KMS-11 (cell line): ENCODE measurements around the gene GRB7.

Experiments
- H2AFZ ChIP-seq: fragments of 200-600 bp; sonication (generic); 2 replicates; pipeline ENCODE4 v1.6.1; 2016; ENCODE audit warnings: antibody characterized with exemption, mixed run types, low read depth
- H3K27ac ChIP-seq: fragments of 200-600 bp; sonication (generic); 2 replicates; pipeline ENCODE4 v1.6.1; 2016; ENCODE audit warnings: mild to moderate bottlenecking, mixed run types
- H3K27me3 ChIP-seq: fragments of 200-600 bp; sonication (generic); 2 replicates; pipeline ENCODE4 v1.6.1; 2017; ENCODE audit warnings: mild to moderate bottlenecking, low read depth, mixed run types, moderate library complexity; ENCODE audit not compliant: insufficient read depth
- H3K36me3 ChIP-seq: fragments of 200-600 bp; sonication (generic); 2 replicates; pipeline ENCODE4 v1.6.1; 2017; ENCODE audit warnings: mild to moderate bottlenecking, mixed run types; ENCODE audit not compliant: insufficient read depth
- H3K4me1 ChIP-seq: fragments of 200-600 bp; sonication (generic); 2 replicates; pipeline ENCODE4 v1.6.1; 2016; ENCODE audit warnings: mild to moderate bottlenecking, low read depth, mixed run types; ENCODE audit not compliant: poor library complexity, severe bottlenecking
- H3K4me2 ChIP-seq: fragments of 200-600 bp; sonication (generic); 2 replicates; pipeline ENCODE4 v1.7.0; 2016; ENCODE audit warnings: mild to moderate bottlenecking, mixed run types
- H3K4me3 ChIP-seq: fragments of 200-600 bp; sonication (generic); IDR thresholded peaks from 2 replicates; pipeline ENCODE4 v1.6.1; 2017; ENCODE audit warnings: low read depth, low read length, mixed read lengths; ENCODE audit not compliant: insufficient read depth
- H3K79me2 ChIP-seq: fragments of 200-600 bp; sonication (generic); 2 replicates; pipeline ENCODE4 v1.6.1; 2016; ENCODE audit warnings: low read depth, mixed run types; ENCODE audit not compliant: insufficient read depth
- H3K9ac ChIP-seq: fragments of 200-600 bp; sonication (generic); 2 replicates; pipeline ENCODE4 v1.6.1; 2016; ENCODE audit warnings: mild to moderate bottlenecking, mixed run types
- H4K20me1 ChIP-seq: fragments of 200-600 bp; sonication (generic); 2 replicates; pipeline ENCODE4 v1.6.1; 2016; ENCODE audit warnings: mild to moderate bottlenecking, mixed run types; ENCODE audit not compliant: insufficient read depth
- TF ChIP-seq, protein P1 (sequence below): fragments of 200-600 bp; sonication (generic); conservative IDR thresholded peaks from 2 replicates; pipeline ENCODE4 v1.6.1; 2017; ENCODE audit warnings: low read depth, mild to moderate bottlenecking, antibody characterized with exemption, low read length, moderate library complexity, mixed read lengths

The GRB7 gene

DNA sequence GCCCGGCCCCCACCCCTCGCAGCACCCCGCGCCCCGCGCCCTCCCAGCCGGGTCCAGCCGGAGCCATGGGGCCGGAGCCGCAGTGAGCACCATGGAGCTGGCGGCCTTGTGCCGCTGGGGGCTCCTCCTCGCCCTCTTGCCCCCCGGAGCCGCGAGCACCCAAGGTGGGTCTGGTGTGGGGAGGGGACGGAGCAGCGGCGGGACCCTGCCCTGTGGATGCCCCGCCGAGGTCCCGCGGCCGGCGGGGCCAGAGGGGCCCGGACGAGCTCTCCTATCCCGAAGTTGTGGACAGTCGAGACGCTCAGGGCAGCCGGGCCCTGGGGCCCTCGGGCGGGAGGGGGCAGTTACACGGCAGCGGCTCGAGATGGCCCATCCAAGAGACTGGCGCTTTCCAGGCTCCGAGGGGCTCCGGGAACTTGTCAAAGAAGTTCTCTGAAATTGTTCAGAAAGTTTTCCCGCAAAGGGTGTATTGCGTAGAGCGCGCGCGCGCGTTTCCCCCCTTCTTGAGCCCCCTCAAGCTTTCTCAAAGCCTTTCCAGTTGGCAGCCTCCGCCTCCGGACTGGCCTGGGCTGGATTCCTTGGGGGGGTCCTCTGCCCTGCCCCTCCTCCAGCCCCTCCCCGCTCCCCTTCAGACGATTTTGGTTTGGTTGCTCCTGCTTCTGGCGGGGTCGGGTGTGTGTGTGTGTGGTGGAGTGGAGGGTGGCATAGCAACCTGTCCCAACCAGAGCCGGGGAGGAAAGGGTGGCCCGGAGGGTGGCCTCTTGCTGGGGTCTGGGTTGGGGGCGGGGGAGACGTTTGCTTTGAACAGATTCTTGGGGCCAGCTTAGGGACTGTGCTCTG, 37.4 kb upstream of the GRB7 start:
- Histone ChIP-seq H3K79me2 (no peaks in the 10 kb centered on the region), H3K27me3 (no peaks in the 10 kb centered on the region), H3K4me3 (no peak overlapping the region), H3K4me2 (no peak overlapping the region), H2AFZ (no peak overlapping the region), H3K9ac (no peak overlapping the region), H3K36me3 (no peaks in the 10 kb centered on the region), H3K4me1 (peaks cover 39% of the 10 kb centered on the region), H4K20me1 (no peaks in the 10 kb centered on the region), H3K27ac (no peak overlapping the region)
- TF ChIP-seq, protein P1, sequence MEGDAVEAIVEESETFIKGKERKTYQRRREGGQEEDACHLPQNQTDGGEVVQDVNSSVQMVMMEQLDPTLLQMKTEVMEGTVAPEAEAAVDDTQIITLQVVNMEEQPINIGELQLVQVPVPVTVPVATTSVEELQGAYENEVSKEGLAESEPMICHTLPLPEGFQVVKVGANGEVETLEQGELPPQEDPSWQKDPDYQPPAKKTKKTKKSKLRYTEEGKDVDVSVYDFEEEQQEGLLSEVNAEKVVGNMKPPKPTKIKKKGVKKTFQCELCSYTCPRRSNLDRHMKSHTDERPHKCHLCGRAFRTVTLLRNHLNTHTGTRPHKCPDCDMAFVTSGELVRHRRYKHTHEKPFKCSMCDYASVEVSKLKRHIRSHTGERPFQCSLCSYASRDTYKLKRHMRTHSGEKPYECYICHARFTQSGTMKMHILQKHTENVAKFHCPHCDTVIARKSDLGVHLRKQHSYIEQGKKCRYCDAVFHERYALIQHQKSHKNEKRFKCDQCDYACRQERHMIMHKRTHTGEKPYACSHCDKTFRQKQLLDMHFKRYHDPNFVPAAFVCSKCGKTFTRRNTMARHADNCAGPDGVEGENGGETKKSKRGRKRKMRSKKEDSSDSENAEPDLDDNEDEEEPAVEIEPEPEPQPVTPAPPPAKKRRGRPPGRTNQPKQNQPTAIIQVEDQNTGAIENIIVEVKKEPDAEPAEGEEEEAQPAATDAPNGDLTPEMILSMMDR = no peak

DNA sequence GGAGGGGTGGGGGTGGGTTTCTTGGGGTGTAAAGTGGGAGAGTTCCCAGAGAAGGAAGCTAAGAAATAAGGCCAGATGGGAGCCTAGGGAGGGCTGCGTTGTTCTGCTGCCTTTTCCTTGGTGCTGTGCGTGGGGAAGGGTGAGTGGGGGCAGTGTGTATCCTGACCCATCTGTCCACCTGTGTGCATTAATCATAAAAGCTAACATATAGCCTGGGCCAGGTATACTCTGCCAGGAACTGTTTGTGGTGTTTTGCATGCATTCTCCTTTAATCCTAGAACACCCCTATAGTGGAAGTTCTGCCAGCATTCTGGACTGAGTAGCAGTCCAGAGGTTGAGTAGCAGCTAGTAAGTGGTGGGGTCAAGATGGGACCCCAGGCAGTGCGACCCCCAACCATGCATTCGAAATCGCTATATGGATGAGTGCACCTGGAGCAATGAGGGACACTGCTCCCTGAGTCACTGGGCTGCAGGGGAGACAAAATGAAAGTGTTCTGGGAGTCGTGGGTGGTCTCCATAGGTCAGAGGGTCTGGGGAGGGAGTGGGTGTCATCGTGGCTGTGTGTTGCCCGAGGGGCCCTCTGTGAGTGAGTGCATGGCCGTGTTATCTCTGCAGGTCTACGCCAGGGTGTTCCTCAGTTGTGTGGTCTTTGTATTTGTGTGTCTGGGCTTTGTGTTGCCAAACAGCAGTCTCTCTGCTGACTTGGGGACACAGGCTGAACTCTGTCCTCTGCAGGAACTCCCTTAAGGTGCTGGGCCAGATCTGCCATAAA, 36.5 kb upstream of the GRB7 start:
- H3K36me3 ChIP-seq = no peaks in the 10 kb centered on the region
- H3K4me1 ChIP-seq = peaks cover 46% of the 10 kb centered on the region
- no peaks in the 10 kb centered on the region for H3K79me2 ChIP-seq
- TF ChIP-seq, protein P1 = no peak
- H3K9ac ChIP-seq = no peak overlapping the region
- H4K20me1 ChIP-seq = no peaks in the 10 kb centered on the region
- no peak overlapping the region for H3K27ac ChIP-seq
- H3K4me2 ChIP-seq = no peak overlapping the region
- no peak overlapping the region for H3K4me3 ChIP-seq
- no peak overlapping the region for H2AFZ ChIP-seq
- H3K27me3 ChIP-seq = no peaks in the 10 kb centered on the region

DNA sequence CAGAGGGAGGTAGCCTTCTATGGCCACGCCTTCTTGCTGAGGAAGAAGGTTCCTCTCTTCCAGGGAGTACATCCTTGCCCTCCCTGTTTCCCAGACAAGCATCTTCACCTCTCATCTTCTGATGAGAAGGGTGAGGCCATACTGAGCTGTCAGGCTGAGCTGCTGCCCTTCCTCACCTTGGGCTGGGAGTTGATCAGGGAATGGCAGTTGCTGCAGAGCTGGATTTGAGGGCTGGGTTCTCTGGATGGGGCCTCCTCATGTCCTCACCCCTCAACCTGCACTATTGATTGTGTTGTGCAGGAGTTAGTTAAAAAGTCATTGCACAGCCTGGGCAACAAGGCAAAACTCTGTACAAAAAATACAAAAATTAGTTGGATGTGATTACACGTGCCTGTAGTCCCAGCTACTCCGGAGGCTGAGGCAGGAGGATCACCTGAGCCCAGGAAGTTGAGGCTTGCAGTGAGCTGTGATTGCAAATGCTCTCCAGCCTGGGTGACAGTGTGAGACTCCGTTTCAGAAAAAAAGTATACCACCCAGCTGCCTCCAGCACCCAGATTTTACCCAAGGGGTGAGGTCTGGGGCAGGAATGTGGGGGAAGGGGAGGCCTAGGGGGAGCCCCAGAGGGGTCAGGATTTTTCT, 35.8 kb upstream of the GRB7 start:
- TF ChIP-seq, protein P1 = no peak
- no peaks in the 10 kb centered on the region for H3K79me2 ChIP-seq
- no peak overlapping the region for H3K4me3 ChIP-seq
- H3K27me3 ChIP-seq = no peaks in the 10 kb centered on the region
- no peak overlapping the region for H2AFZ ChIP-seq
- H3K36me3 ChIP-seq = no peaks in the 10 kb centered on the region
- peak overlapping the region; percentile 89; the same call in 1 of the 2 replicates for H3K27ac ChIP-seq
- no peaks in the 10 kb centered on the region for H4K20me1 ChIP-seq
- H3K4me2 ChIP-seq = no peak overlapping the region
- H3K9ac ChIP-seq = no peak overlapping the region
- peaks cover 50% of the 10 kb centered on the region for H3K4me1 ChIP-seq
